ENCODE measurements around the gene SLC46A2. TPM values are rescaled to one million over a fixed set of nuclear protein-coding genes. Genes with fewer than 3 reads are reported as not detected.

Gene SLC46A2
- polyA plus RNA-seq = under 1 TPM in 2 of 4 donors, not detected in 2; 0.03 to 0.30 TPM
- long read RNA-seq, donor 1 = 0 reads
- long read RNA-seq, donor 2 = 0 reads
- long read RNA-seq, donor 3 = 0 reads
- long read RNA-seq, donor 4 = 0 reads
- long read RNA-seq, donor 5 = 0 reads
- long read RNA-seq, donor 6 = 0 reads
- long read RNA-seq, donor 7 = 0 reads
- long read RNA-seq, donor 8 = 0 reads
- long read RNA-seq, donor 9 = 0 reads
- long read RNA-seq, donor 10 = 0 reads

- DNase-seq (peak in 1 of 2 donors; percentile 11), FAIRE-seq (no peak)
- Histone ChIP-seq H3K27ac (ENCODE audit: low read depth in 1 of 3, low read length in 2 of 3) (no peak within 1 kb of the TSS), H3K4me3 (ENCODE audit: low read depth in 1 of 3, low read length in 3 of 3) (peak within 1 kb of the TSS in 2 of 3 donors; percentile 19 to 24), H3K27me3 (ENCODE audit: control insufficient read depth in 3 of 3, insufficient read depth in 3 of 3, low read length in 3 of 3) (peaks cover 2 to 46% (median 12%) of the 10 kb centered on the region in 3 donors), H3K36me3 (ENCODE audit: control insufficient read depth in 3 of 3, insufficient read depth in 2 of 3, low read depth in 1 of 3, low read length in 3 of 3) (peaks cover 0 to 1% (median 0%) of the 10 kb centered on the region in 3 donors), H3K9me3 (ENCODE audit: control insufficient read depth in 2 of 2, insufficient read depth in 1 of 2, low read depth in 1 of 2, low read length in 1 of 2) (no peaks in the 10 kb centered on the region), H3K4me1 (ENCODE audit: control insufficient read depth in 3 of 3, insufficient read depth in 2 of 3, low read depth in 1 of 3, low read length in 2 of 3) (no peaks in the 10 kb centered on the region)
- 16 to 17% (median 16%) methylated on average over 66 to 78 of the region's 78 CpGs for WGBS, 3 donors
Measured at GRCh38 chr9:112890106-112891081, at the start of gene SLC46A2. Gene SLC46A2, minus strand, starts transcription at chr9:112890876. Its CDS starts 195 bp downstream, at chr9:112890681.

DNA sequence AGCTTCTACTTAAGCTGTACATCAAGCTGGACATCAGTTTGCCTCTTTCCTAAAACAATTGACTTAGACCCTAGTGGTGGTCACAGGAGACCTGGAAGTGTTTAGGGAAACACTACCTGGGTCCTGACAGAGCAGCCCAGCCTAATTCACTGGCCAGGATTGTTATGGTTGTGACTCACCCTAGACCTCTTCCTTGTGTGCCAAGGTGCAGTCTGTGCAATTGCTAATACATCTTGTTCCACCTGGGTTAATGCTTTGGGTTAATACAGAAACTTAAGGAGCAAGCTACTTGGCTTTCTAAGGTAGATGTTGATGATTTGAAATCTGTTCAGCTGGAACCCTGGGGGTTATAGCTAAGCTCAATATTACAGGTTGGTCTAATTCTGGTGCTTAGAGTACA is 48.7 kb upstream of the SLC46A2 start:
- Histone ChIP-seq H3K9me3 (ENCODE audit: control insufficient read depth in 2 of 2, insufficient read depth in 1 of 2, low read depth in 1 of 2, low read length in 1 of 2) (no peaks in the 10 kb centered on the region), H3K27me3 (ENCODE audit: control insufficient read depth in 3 of 3, insufficient read depth in 3 of 3, low read length in 3 of 3) (peaks cover 0 to 11% (median 5%) of the 10 kb centered on the region in 3 donors), H3K36me3 (ENCODE audit: control insufficient read depth in 3 of 3, insufficient read depth in 2 of 3, low read depth in 1 of 3, low read length in 3 of 3) (no peaks in the 10 kb centered on the region), H3K4me3 (ENCODE audit: low read depth in 1 of 3, low read length in 3 of 3) (no peak overlapping the region), H3K27ac (ENCODE audit: low read depth in 1 of 3, low read length in 2 of 3) (no peak overlapping the region), H3K4me1 (ENCODE audit: control insufficient read depth in 3 of 3, insufficient read depth in 2 of 3, low read depth in 1 of 3, low read length in 2 of 3) (no peaks in the 10 kb centered on the region)
- FAIRE-seq = no peak
- DNase-seq = no peak

DNA sequence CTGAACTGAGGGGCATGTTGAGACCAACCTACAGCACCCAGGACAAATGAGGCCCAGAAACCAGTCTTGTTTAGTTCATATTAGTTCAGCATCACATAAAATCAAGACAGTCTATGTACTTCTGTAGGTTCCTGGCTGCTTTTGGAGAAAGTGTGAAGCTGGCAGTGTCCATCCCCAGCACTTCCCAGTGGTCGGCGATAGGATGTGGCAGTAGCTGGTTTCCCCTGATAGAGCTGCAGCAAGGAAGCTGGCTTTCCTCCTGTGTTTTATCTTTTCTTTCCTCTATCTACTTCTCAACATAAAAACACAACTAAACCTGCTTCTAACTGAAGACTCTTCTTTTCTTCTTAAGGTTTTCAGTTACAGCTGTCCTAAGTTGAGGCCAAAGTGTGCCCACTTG is 43.0 kb upstream of the SLC46A2 start:
- FAIRE-seq = no peak
- H3K4me1 ChIP-seq (ENCODE audit: control insufficient read depth in 3 of 3, insufficient read depth in 2 of 3, low read depth in 1 of 3, low read length in 2 of 3) = no peaks in the 10 kb centered on the region
- no peak overlapping the region for H3K27ac ChIP-seq (ENCODE audit: low read depth in 1 of 3, low read length in 2 of 3)
- H3K4me3 ChIP-seq (ENCODE audit: low read depth in 1 of 3, low read length in 3 of 3) = no peak overlapping the region
- H3K9me3 ChIP-seq (ENCODE audit: control insufficient read depth in 2 of 2, insufficient read depth in 1 of 2, low read depth in 1 of 2, low read length in 1 of 2) = no peaks in the 10 kb centered on the region
- WGBS, 3 donors = 56 to 87% (median 82%) methylated on average over 2 of the region's 2 CpGs
- DNase-seq = no peak
- H3K27me3 ChIP-seq (ENCODE audit: control insufficient read depth in 3 of 3, insufficient read depth in 3 of 3, low read length in 3 of 3) = peaks cover 0 to 22% (median 16%) of the 10 kb centered on the region in 3 donors
- no peaks in the 10 kb centered on the region for H3K36me3 ChIP-seq (ENCODE audit: control insufficient read depth in 3 of 3, insufficient read depth in 2 of 3, low read depth in 1 of 3, low read length in 3 of 3)

GRCh38 chr9:112925058-112925641 is 34.5 kb upstream of the SLC46A2 start:
- peaks cover 0 to 8% (median 6%) of the 10 kb centered on the region in 3 donors for H3K27me3 ChIP-seq (ENCODE audit: control insufficient read depth in 3 of 3, insufficient read depth in 3 of 3, low read length in 3 of 3)
- no peak for FAIRE-seq
- H3K4me3 ChIP-seq (ENCODE audit: low read depth in 1 of 3, low read length in 3 of 3) = no peak overlapping the region
- no peaks in the 10 kb centered on the region for H3K4me1 ChIP-seq (ENCODE audit: control insufficient read depth in 3 of 3, insufficient read depth in 2 of 3, low read depth in 1 of 3, low read length in 2 of 3)
- H3K36me3 ChIP-seq (ENCODE audit: control insufficient read depth in 3 of 3, insufficient read depth in 2 of 3, low read depth in 1 of 3, low read length in 3 of 3) = no peaks in the 10 kb centered on the region
- no peak overlapping the region for H3K27ac ChIP-seq (ENCODE audit: low read depth in 1 of 3, low read length in 2 of 3)
- no peaks in the 10 kb centered on the region for H3K9me3 ChIP-seq (ENCODE audit: control insufficient read depth in 2 of 2, insufficient read depth in 1 of 2, low read depth in 1 of 2, low read length in 1 of 2)
- DNase-seq = peak; percentile 35 to 61
- 25 to 33% (median 31%) methylated on average over 8 of the region's 8 CpGs for WGBS, 3 donors

DNA sequence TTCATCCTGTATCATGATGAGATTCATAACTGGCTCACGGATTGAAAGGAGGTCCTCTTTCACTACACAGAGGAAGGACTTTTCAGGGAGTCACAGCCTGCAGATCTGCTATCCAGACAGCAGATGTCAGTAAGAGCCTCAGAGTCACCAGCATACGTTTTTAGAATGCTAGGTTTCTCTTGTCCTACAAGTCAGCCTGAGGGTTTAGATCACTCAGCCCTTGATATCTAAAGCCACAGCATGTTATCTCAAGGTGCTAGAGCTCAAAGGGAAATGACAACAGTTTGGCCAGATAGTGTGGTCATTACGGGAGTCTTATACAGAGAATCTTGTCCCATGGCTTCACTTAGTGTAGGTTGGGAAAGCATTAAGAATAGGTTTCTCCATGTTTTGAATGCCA is 30.9 kb upstream of the SLC46A2 start:
- FAIRE-seq (no peak), DNase-seq (peak; percentile 43 to 65)
- WGBS, 3 donors = 14 to 20% (median 19%) methylated on average over 3 of the region's 3 CpGs
- no peak overlapping the region for H3K4me3 ChIP-seq (ENCODE audit: low read depth in 1 of 3, low read length in 3 of 3)
- H3K27ac ChIP-seq (ENCODE audit: low read depth in 1 of 3, low read length in 2 of 3) = no peak overlapping the region
- H3K9me3 ChIP-seq (ENCODE audit: control insufficient read depth in 2 of 2, insufficient read depth in 1 of 2, low read depth in 1 of 2, low read length in 1 of 2) = peaks cover 0 to 11% of the 10 kb centered on the region in 2 donors
- H3K36me3 ChIP-seq (ENCODE audit: control insufficient read depth in 3 of 3, insufficient read depth in 2 of 3, low read depth in 1 of 3, low read length in 3 of 3) = no peaks in the 10 kb centered on the region
- H3K4me1 ChIP-seq (ENCODE audit: control insufficient read depth in 3 of 3, insufficient read depth in 2 of 3, low read depth in 1 of 3, low read length in 2 of 3) = peaks cover 0 to 14% (median 0%) of the 10 kb centered on the region in 3 donors
- H3K27me3 ChIP-seq (ENCODE audit: control insufficient read depth in 3 of 3, insufficient read depth in 3 of 3, low read length in 3 of 3) = peaks cover 0 to 6% (median 0%) of the 10 kb centered on the region in 3 donors

DNA sequence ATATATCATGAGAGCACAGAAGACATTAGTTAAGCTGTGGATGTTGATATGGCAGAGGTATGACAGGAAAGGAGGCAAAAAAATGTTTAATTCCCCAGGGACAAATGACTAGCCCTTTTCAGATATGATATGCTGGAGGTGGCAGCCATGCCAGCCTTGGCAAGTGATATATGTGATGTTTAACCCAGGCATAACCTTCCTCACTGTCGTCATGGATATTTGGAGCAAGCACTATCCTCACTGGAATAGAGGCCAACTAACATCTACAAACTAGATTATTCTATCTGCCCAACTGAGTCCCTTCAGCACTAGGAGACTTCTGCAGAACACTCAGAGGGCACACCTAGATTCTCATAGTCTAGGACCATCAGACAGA is 27.3 kb upstream of the SLC46A2 start:
- peaks cover 0 to 4% (median 0%) of the 10 kb centered on the region in 3 donors for H3K27me3 ChIP-seq (ENCODE audit: control insufficient read depth in 3 of 3, insufficient read depth in 3 of 3, low read length in 3 of 3)
- WGBS, 3 donors = 32 to 70% (median 44%) methylated on average over 1 of the region's 1 CpG
- no peak overlapping the region for H3K4me3 ChIP-seq (ENCODE audit: low read depth in 1 of 3, low read length in 3 of 3)
- no peak for FAIRE-seq
- H3K9me3 ChIP-seq (ENCODE audit: control insufficient read depth in 2 of 2, insufficient read depth in 1 of 2, low read depth in 1 of 2, low read length in 1 of 2) = peaks cover 0 to 11% of the 10 kb centered on the region in 2 donors
- peak overlapping the region in 2 of 3 donors; percentile 69 to 73 for H3K27ac ChIP-seq (ENCODE audit: low read depth in 1 of 3, low read length in 2 of 3)
- H3K4me1 ChIP-seq (ENCODE audit: control insufficient read depth in 3 of 3, insufficient read depth in 2 of 3, low read depth in 1 of 3, low read length in 2 of 3) = peaks cover 0 to 14% (median 0%) of the 10 kb centered on the region in 3 donors
- H3K36me3 ChIP-seq (ENCODE audit: control insufficient read depth in 3 of 3, insufficient read depth in 2 of 3, low read depth in 1 of 3, low read length in 3 of 3) = no peaks in the 10 kb centered on the region
- DNase-seq = no peak

DNA sequence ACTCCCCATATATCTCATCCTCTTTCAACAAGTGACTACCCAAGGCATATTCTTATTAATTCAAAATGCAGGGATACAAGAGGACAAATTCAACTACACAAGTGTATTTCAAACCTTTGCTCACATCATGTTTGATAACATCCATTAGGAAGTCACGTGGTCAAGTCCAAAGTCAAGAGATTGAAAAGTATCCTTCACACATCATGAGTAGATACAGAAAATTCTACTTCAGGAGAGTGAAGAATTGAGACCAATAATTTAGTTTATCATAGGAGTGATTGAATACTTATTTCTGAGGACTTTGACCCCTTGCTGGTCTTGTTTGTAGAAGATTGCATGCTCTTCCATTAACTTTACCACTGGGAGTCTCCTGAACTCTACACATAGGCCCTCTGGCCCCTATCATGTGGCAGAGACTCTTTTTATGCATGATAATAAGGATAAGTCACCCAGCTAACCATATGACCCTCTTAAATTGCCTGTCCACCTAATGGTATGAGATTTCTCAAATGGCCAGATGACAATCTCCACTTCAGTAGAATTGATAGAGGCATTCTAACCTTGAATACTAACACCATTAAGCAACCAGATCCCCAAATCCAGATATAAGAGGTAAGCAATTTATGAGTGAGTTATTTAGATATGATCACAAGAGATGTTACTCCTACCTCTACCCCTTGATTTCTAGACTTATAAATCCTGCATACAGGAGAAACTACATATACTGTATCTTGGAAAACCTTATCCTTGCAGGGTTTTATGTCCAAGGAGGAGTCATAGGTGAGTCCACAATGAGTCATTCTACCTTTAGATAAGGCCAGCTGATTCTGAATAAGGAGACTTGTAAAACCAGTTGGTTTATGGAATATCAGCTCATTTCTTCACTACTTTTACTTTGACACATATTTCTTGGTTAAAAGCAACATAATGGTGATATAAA is 26.6 kb upstream of the SLC46A2 start:
- Histone ChIP-seq H3K36me3 (ENCODE audit: control insufficient read depth in 3 of 3, insufficient read depth in 2 of 3, low read depth in 1 of 3, low read length in 3 of 3) (no peaks in the 10 kb centered on the region), H3K27me3 (ENCODE audit: control insufficient read depth in 3 of 3, insufficient read depth in 3 of 3, low read length in 3 of 3) (peaks cover 0 to 4% (median 0%) of the 10 kb centered on the region in 3 donors), H3K27ac (ENCODE audit: low read depth in 1 of 3, low read length in 2 of 3) (peak overlapping the region in 2 of 3 donors; percentile 69 to 71), H3K4me1 (ENCODE audit: control insufficient read depth in 3 of 3, insufficient read depth in 2 of 3, low read depth in 1 of 3, low read length in 2 of 3) (peaks cover 0 to 14% (median 0%) of the 10 kb centered on the region in 3 donors), H3K4me3 (ENCODE audit: low read depth in 1 of 3, low read length in 3 of 3) (no peak overlapping the region), H3K9me3 (ENCODE audit: control insufficient read depth in 2 of 2, insufficient read depth in 1 of 2, low read depth in 1 of 2, low read length in 1 of 2) (peaks cover 0 to 11% of the 10 kb centered on the region in 2 donors)
- peak; percentile 84 for FAIRE-seq
- DNase-seq = peak; percentile 59 to 96
- 12 to 37% (median 28%) methylated on average over 1 of the region's 1 CpG for WGBS, 3 donors
